ENCODE results near the gene AMBRA1.

GRCh38 chr11:46562527-46562926 lies 31.3 kb downstream of the AMBRA1 start:
- TF ChIP-seq CTCF (IDR thresholded peaks at IDR 0.05) (no peak), EP300 (IDR thresholded peaks at IDR 0.05) (no peak), POLR2A (IDR thresholded peaks at IDR 0.05) (no peak), POLR2AphosphoS5 (IDR thresholded peaks at IDR 0.05) (no peak)
